H9 (cell line): ENCODE results near the gene DPF3. TPM values are rescaled to one million over a fixed set of nuclear protein-coding genes. Genes with fewer than 3 reads are reported as not detected.

ENCODE experiments used
- DNase-seq: peaks from one replicate; pipeline ENCODE4 v3.0.0-alpha.2; 2017
- H2AFZ ChIP-seq: one replicate; pipeline ENCODE4 v1.6.1; 2013; ENCODE audit warnings: mild to moderate bottlenecking, low read length, control low read depth, moderate library complexity
- H2AK5ac ChIP-seq: 2 replicates; pipeline ENCODE4 v1.6.1; 2013; ENCODE audit warnings: low read length, control low read depth, mixed read lengths; ENCODE audit not compliant: insufficient read length
- H2BK120ac ChIP-seq: one replicate; pipeline ENCODE4 v1.6.1; 2013; ENCODE audit warnings: low read depth, mild to moderate bottlenecking, low read length, control low read depth, inconsistent platforms; ENCODE audit not compliant: poor library complexity, severe bottlenecking
- H2BK12ac ChIP-seq: 2 replicates; pipeline ENCODE4 v1.6.1; 2013; ENCODE audit warnings: low read length, control low read depth, mixed read lengths, low read depth; ENCODE audit not compliant: insufficient read length
- H2BK15ac ChIP-seq: 2 replicates; pipeline ENCODE4 v1.6.1; 2013; ENCODE audit warnings: low read depth, low read length, control low read depth
- H2BK20ac ChIP-seq: one replicate; pipeline ENCODE4 v1.6.1; 2013; ENCODE audit warnings: low read depth, mild to moderate bottlenecking, low read length, control low read depth, inconsistent platforms; ENCODE audit not compliant: poor library complexity, severe bottlenecking
- H2BK5ac ChIP-seq: 2 replicates; pipeline ENCODE4 v1.6.1; 2013; ENCODE audit warnings: low read length, control low read depth, mixed read lengths; ENCODE audit not compliant: insufficient read length
- H3K14ac ChIP-seq: 2 replicates; pipeline ENCODE4 v1.6.1; 2013; ENCODE audit warnings: low read length, control low read depth; ENCODE audit not compliant: insufficient read depth
- H3K18ac ChIP-seq: 2 replicates; pipeline ENCODE4 v1.6.1; 2013; ENCODE audit warnings: low read depth, mild to moderate bottlenecking, mixed read lengths, low read length, control low read depth; ENCODE audit not compliant: insufficient read length
- H3K23ac ChIP-seq: 2 replicates; pipeline ENCODE4 v1.6.1; 2013; ENCODE audit warnings: low read length, control low read depth, mixed read lengths, low read depth; ENCODE audit not compliant: insufficient read length
- H3K23me2 ChIP-seq: 2 replicates; pipeline ENCODE4 v1.6.1; 2013; ENCODE audit warnings: low read depth, mild to moderate bottlenecking, mixed read lengths, low read length, control low read depth; ENCODE audit not compliant: insufficient read length, poor library complexity, severe bottlenecking
- H3K27ac ChIP-seq: 2 replicates; pipeline ENCODE4 v1.5.1; 2013; ENCODE audit warnings: low read length, control low read depth, mixed read lengths, low read depth; ENCODE audit not compliant: insufficient read length
- H3K27me3 ChIP-seq: 2 replicates; pipeline ENCODE4 v1.6.1; 2013; ENCODE audit warnings: low read length, control low read depth, inconsistent platforms; ENCODE audit not compliant: insufficient read depth
- H3K4ac ChIP-seq: 2 replicates; pipeline ENCODE4 v1.6.1; 2013; ENCODE audit warnings: low read depth, mild to moderate bottlenecking, control low read depth, inconsistent platforms, low read length, moderate library complexity
- H3K4me1 ChIP-seq: 2 replicates; pipeline ENCODE4 v1.6.1; 2013; ENCODE audit warnings: low read length, control low read depth, inconsistent platforms; ENCODE audit not compliant: insufficient read depth
- H3K4me2 ChIP-seq: 2 replicates; pipeline ENCODE4 v1.6.1; 2013; ENCODE audit warnings: low read length, control low read depth, mixed read lengths; ENCODE audit not compliant: insufficient read length, insufficient read depth
- H3K56ac ChIP-seq: 2 replicates; pipeline ENCODE4 v1.6.1; 2013; ENCODE audit warnings: low read depth, mild to moderate bottlenecking, mixed read lengths, low read length, control low read depth; ENCODE audit not compliant: insufficient read length
- H3K79me1 ChIP-seq: 2 replicates; pipeline ENCODE4 v1.6.1; 2013; ENCODE audit warnings: low read depth, mild to moderate bottlenecking, moderate library complexity, low read length, control low read depth, inconsistent platforms; ENCODE audit not compliant: insufficient read depth, poor library complexity, severe bottlenecking
- H3K79me2 ChIP-seq: 2 replicates; pipeline ENCODE4 v1.6.1; 2013; ENCODE audit warnings: low read length, control low read depth, inconsistent platforms; ENCODE audit not compliant: insufficient read depth
- H3K9ac ChIP-seq: 2 replicates; pipeline ENCODE4 v1.6.1; 2013; ENCODE audit warnings: low read length, control low read depth, mixed read lengths; ENCODE audit not compliant: insufficient read length; ENCODE audit errors: extremely low read depth
- H3K9me3 ChIP-seq: one replicate; pipeline ENCODE4 v1.6.1; 2013; ENCODE audit warnings: low read depth, low read length, inconsistent platforms; ENCODE audit not compliant: control insufficient read depth
- H3T11ph ChIP-seq: one replicate; pipeline ENCODE4 v1.6.1; 2013; ENCODE audit warnings: mild to moderate bottlenecking, low read length, control low read depth, inconsistent platforms
- H4K20me1 ChIP-seq: one replicate; pipeline ENCODE4 v1.6.1; 2013; ENCODE audit not compliant: control insufficient read depth, insufficient read length, insufficient read depth
- H4K5ac ChIP-seq: 2 replicates; pipeline ENCODE4 v1.6.1; 2013; ENCODE audit warnings: low read depth, mild to moderate bottlenecking, mixed read lengths, low read length, control low read depth; ENCODE audit not compliant: insufficient read length
- H4K8ac ChIP-seq: replicated peaks from 2 replicates; pipeline ENCODE4 v1.6.1; 2013; ENCODE audit warnings: low read length, control low read depth, mixed read lengths, low read depth; ENCODE audit not compliant: insufficient read length
- H4K91ac ChIP-seq: 2 replicates; pipeline ENCODE4 v1.6.1; 2013; ENCODE audit warnings: low read depth, mild to moderate bottlenecking, moderate library complexity, mixed read lengths, low read length, control low read depth; ENCODE audit not compliant: insufficient read length
- H3K27ac Mint-ChIP-seq, 3 experiments: 2 replicates in 2 of 3; 3 replicates in 1 of 3; pipeline ENCODE4 v1.8.0; 2020 to 2021; ENCODE audit warnings: mixed read lengths in 3 of 3, mild to moderate bottlenecking in 1 of 3, moderate library complexity in 1 of 3
- H3K27me3 Mint-ChIP-seq: 2 replicates; pipeline ENCODE4 v1.8.0; 2021; ENCODE audit warnings: low read depth, mild to moderate bottlenecking, moderate library complexity, mixed read lengths
- H3K36me3 Mint-ChIP-seq, 3 experiments: 2 replicates in 2 of 3; 3 replicates in 1 of 3; pipeline ENCODE4 v1.8.0; 2020 to 2021; ENCODE audit warnings: low read depth in 3 of 3, mixed read lengths in 3 of 3; ENCODE audit not compliant: insufficient read depth in 1 of 3
- H3K4me1 Mint-ChIP-seq, 2 experiments: 2 replicates each; pipeline ENCODE4 v1.8.0; 2020; ENCODE audit warnings: mixed read lengths in 2 of 2
- H3K4me3 Mint-ChIP-seq, 2 experiments: 2 replicates in 1 of 2; 3 replicates in 1 of 2; pipeline ENCODE4 v1.8.0; 2020 to 2021; ENCODE audit warnings: mild to moderate bottlenecking in 2 of 2, mixed read lengths in 2 of 2, moderate library complexity in 1 of 2
- H3K9me3 Mint-ChIP-seq, 2 experiments: 2 replicates in 1 of 2; 3 replicates in 1 of 2; pipeline ENCODE4 v1.8.0; 2020; ENCODE audit warnings: mild to moderate bottlenecking in 2 of 2, mixed read lengths in 2 of 2, moderate library complexity in 1 of 2
- CTCF ChIP-seq: fragments of 200-600 bp; sonication (generic); conservative IDR thresholded peaks from 3 replicates; pipeline ENCODE4 v1.8.0; 2021; ENCODE audit warnings: antibody characterized with exemption, mild to moderate bottlenecking
- WGBS: extraction: QIAGEN DNeasy Blood & Tissue Kit; methylation state at CpG from one replicate; pipeline ENCODE4 v1.1.7; 2013; ENCODE audit warnings: missing lambda C conversion rate, low lambda C conversion rate, mixed read lengths; ENCODE audit not compliant: insufficient read length; ENCODE audit errors: extremely low coverage; 5-methylcytosine and 5-hydroxymethylcytosine counted together
- total RNA-seq: library from RNA; stranded (reverse); gene quantifications from 2 replicates; pipeline ENCODE4 v1.2.1, GENCODE V29; 2021

DPF3 gene
- total RNA-seq, 1 experiment from 2014 or later, result not detected

GRCh38 chr14:72839351-72839750, 54.5 kb downstream of the DPF3 start:
- no peaks in the 10 kb centered on the region for H3K79me2 ChIP-seq
- H3K36me3 Mint-ChIP-seq, result no peaks in the 10 kb centered on the region
- no peak overlapping the region for H4K91ac ChIP-seq
- H2AK5ac ChIP-seq, result no peak overlapping the region
- no peak overlapping the region for H3K14ac ChIP-seq
- TF ChIP-seq CTCF, result no peak
- H3K23ac ChIP-seq, result no peak overlapping the region
- no peak overlapping the region for H3K9ac ChIP-seq
- no peak overlapping the region for H2BK15ac ChIP-seq
- no peak overlapping the region for H3K27ac Mint-ChIP-seq
- no peak overlapping the region for H2BK5ac ChIP-seq
- no peak overlapping the region for H4K5ac ChIP-seq
- no peaks in the 10 kb centered on the region for H4K20me1 ChIP-seq
- H2BK20ac ChIP-seq, result no peak overlapping the region
- no peak overlapping the region for H3K4me2 ChIP-seq
- H4K8ac ChIP-seq, result no peak overlapping the region
- H3K4me1 ChIP-seq, result no peaks in the 10 kb centered on the region
- no peaks in the 10 kb centered on the region for H3K4me1 Mint-ChIP-seq
- no peak overlapping the region for H3T11ph ChIP-seq
- H3K27me3 Mint-ChIP-seq, result peaks cover 10% of the 10 kb centered on the region
- no peaks in the 10 kb centered on the region for H3K9me3 ChIP-seq
- no peak overlapping the region for H3K4me3 Mint-ChIP-seq
- H3K56ac ChIP-seq, result no peak overlapping the region
- H3K18ac ChIP-seq, result no peak overlapping the region
- H3K27ac ChIP-seq, result no peak overlapping the region
- H2BK12ac ChIP-seq, result no peak overlapping the region
- no peak overlapping the region for H3K4ac ChIP-seq
- no CpG with 5 or more reads among the region's 12 CpGs for WGBS
- H3K79me1 ChIP-seq, result no peaks in the 10 kb centered on the region
- no peak overlapping the region for H2BK120ac ChIP-seq
- H3K9me3 Mint-ChIP-seq, result no peaks in the 10 kb centered on the region
- no peak for DNase-seq
- no peaks in the 10 kb centered on the region for H3K27me3 ChIP-seq
- no peak overlapping the region for H2AFZ ChIP-seq
- H3K23me2 ChIP-seq, result no peaks in the 10 kb centered on the region
